ENCODE results near the gene EPS8L1. TPM values are rescaled to one million over a fixed set of nuclear protein-coding genes. Genes with fewer than 3 reads are reported as not detected.

EPS8L1 gene
- polyA plus RNA-seq, 1 of the 3 experiments (the other 2 are of a cell fraction), result 12.9 TPM

GRCh38 chr19:55028757-55029156, 46.9 kb upstream of the EPS8L1 start:
- H3K79me2 ChIP-seq (ENCODE audit: insufficient read depth), result no peaks in the 10 kb centered on the region
- no peaks in the 10 kb centered on the region for H3K27me3 ChIP-seq (ENCODE audit: insufficient read depth)
- no peak overlapping the region for H2AFZ ChIP-seq (ENCODE audit: low read depth)
- POLR2A ChIA-PET, result interaction anchor here (0.8 kb wide), 1 partner anchor 103 kb away, joined by 5 read pairs; no protein-coding TSS in a partner anchor
- no peak overlapping the region for H3K9ac ChIP-seq
- H3K4me2 ChIP-seq, result no peak overlapping the region
- no peak for DNase-seq
- H3K4me1 ChIP-seq (ENCODE audit: control insufficient read depth in 1 of 2, insufficient read depth in 2 of 2, low read depth in 1 of 2, low read length in 1 of 2), result no peaks in the 10 kb centered on the region
- H3K9me2 ChIP-seq, result no peaks in the 10 kb centered on the region
- H4K20me1 ChIP-seq (ENCODE audit: insufficient read depth), result no peaks in the 10 kb centered on the region
- peaks cover 3% of the 10 kb centered on the region for H3F3A ChIP-seq (replicated peaks; ENCODE audit: insufficient read depth)
- H3K36me3 ChIP-seq (replicated peaks in 1 of 2; ENCODE audit: control insufficient read depth in 1 of 2, insufficient read depth in 2 of 2, low read length in 1 of 2), result no peaks in the 10 kb centered on the region
- CTCF ChIA-PET, result no interaction called here
- H3K27ac ChIP-seq (ENCODE audit: low read depth in 2 of 2, low read length in 1 of 2), result no peak overlapping the region
- TF ChIP-seq FOXM1 (IDR thresholded peaks at IDR 0.05; ENCODE audit: low read depth), result no peak
- TF ChIP-seq RAD21 (IDR thresholded peaks at IDR 0.05; ENCODE audit: low read length), result no peak
- TF ChIP-seq REST (IDR thresholded peaks at IDR 0.05; ENCODE audit: low read depth, low read length), result no peak
- TF ChIP-seq, protein P1, sequence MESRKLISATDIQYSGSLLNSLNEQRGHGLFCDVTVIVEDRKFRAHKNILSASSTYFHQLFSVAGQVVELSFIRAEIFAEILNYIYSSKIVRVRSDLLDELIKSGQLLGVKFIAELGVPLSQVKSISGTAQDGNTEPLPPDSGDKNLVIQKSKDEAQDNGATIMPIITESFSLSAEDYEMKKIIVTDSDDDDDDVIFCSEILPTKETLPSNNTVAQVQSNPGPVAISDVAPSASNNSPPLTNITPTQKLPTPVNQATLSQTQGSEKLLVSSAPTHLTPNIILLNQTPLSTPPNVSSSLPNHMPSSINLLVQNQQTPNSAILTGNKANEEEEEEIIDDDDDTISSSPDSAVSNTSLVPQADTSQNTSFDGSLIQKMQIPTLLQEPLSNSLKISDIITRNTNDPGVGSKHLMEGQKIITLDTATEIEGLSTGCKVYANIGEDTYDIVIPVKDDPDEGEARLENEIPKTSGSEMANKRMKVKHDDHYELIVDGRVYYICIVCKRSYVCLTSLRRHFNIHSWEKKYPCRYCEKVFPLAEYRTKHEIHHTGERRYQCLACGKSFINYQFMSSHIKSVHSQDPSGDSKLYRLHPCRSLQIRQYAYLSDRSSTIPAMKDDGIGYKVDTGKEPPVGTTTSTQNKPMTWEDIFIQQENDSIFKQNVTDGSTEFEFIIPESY (IDR thresholded peaks at IDR 0.05; ENCODE audit: borderline replicate concordance, low read depth), result no peak
- TF ChIP-seq MXI1 (IDR thresholded peaks at IDR 0.05; ENCODE audit: low read depth, low read length), result no peak
- TF ChIP-seq CHD2 (IDR thresholded peaks at IDR 0.05; ENCODE audit: low read length, partially characterized antibody), result no peak
- TF ChIP-seq, protein P2, sequence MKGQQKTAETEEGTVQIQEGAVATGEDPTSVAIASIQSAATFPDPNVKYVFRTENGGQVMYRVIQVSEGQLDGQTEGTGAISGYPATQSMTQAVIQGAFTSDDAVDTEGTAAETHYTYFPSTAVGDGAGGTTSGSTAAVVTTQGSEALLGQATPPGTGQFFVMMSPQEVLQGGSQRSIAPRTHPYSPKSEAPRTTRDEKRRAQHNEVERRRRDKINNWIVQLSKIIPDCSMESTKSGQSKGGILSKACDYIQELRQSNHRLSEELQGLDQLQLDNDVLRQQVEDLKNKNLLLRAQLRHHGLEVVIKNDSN (IDR thresholded peaks at IDR 0.05; ENCODE audit: borderline replicate concordance, low read depth), result no peak
- no peak for TF ChIP-seq POLR2AphosphoS5 (IDR thresholded peaks at IDR 0.05; ENCODE audit: low read depth, low read length)
- no peak for TF ChIP-seq GABPA (IDR thresholded peaks at IDR 0.05; ENCODE audit: low read depth)
- no peak for TF ChIP-seq NRF1 (IDR thresholded peaks at IDR 0.05; ENCODE audit: low read depth, low read length)
- no peak for TF ChIP-seq MEF2A (IDR thresholded peaks at IDR 0.05; ENCODE audit: borderline replicate concordance, low read depth)
- TF ChIP-seq, protein P3, sequence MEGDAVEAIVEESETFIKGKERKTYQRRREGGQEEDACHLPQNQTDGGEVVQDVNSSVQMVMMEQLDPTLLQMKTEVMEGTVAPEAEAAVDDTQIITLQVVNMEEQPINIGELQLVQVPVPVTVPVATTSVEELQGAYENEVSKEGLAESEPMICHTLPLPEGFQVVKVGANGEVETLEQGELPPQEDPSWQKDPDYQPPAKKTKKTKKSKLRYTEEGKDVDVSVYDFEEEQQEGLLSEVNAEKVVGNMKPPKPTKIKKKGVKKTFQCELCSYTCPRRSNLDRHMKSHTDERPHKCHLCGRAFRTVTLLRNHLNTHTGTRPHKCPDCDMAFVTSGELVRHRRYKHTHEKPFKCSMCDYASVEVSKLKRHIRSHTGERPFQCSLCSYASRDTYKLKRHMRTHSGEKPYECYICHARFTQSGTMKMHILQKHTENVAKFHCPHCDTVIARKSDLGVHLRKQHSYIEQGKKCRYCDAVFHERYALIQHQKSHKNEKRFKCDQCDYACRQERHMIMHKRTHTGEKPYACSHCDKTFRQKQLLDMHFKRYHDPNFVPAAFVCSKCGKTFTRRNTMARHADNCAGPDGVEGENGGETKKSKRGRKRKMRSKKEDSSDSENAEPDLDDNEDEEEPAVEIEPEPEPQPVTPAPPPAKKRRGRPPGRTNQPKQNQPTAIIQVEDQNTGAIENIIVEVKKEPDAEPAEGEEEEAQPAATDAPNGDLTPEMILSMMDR (IDR thresholded peaks at IDR 0.05), result no peak
- TF ChIP-seq RXRA (IDR thresholded peaks at IDR 0.05; ENCODE audit: borderline replicate concordance, low read depth), result no peak
- no peak for TF ChIP-seq IRF3 (IDR thresholded peaks at IDR 0.05; ENCODE audit: low read depth, low read length)
- no peak for TF ChIP-seq TEAD4 (IDR thresholded peaks at IDR 0.05; ENCODE audit: borderline replicate concordance, insufficient read depth)
- TF ChIP-seq RCOR1 (IDR thresholded peaks at IDR 0.05; ENCODE audit: low read length), result no peak
- TF ChIP-seq EZH2phosphoT487 (IDR thresholded peaks at IDR 0.05; ENCODE audit: borderline replicate concordance, low read depth), result no peak
- no peak for TF ChIP-seq NFIC (IDR thresholded peaks at IDR 0.05; ENCODE audit: borderline replicate concordance)
- TF ChIP-seq TCF12 (IDR thresholded peaks at IDR 0.05), result no peak
- H3K4me3 ChIP-seq (ENCODE audit: low read depth in 2 of 2, low read length in 1 of 2), result no peak overlapping the region
- H3K9me3 ChIP-seq, result no peaks in the 10 kb centered on the region
- 70% methylated on average over 7 of the region's 7 CpGs for WGBS (ENCODE audit: low lambda C conversion rate)
